AG04449 (cell line): Measurements from ENCODE around the gene SLTM.
"Not testable (repeated sequence)": the region's sequence is repeated elsewhere in the genome, so short reads cannot be mapped to it uniquely, and the experiment has no call there.

Experiments used
- CTCF ChIA-PET: fragments of 350-600 bp; formaldehyde crosslinking; extraction: SDS; loops from one replicate; lab custom pipeline; 2021; ENCODE audit warnings: antibody characterized with exemption; lab: Yijun Ruan, JAX
- POLR2A ChIA-PET: fragments of 400-600, 350-600 bp; formaldehyde crosslinking; extraction: SDS; loops from one replicate; lab custom pipeline; 2020; ENCODE audit warnings: antibody characterized with exemption, inconsistent platforms; lab: Yijun Ruan, JAX
- DNase-seq: peaks from one replicate; pipeline ENCODE4 v3.0.0-alpha.2; 2010; ENCODE audit warnings: low read depth, low spot score
- H3K4me3 ChIP-seq: 2 replicates; pipeline ENCODE4 v1.5.1; 2011; ENCODE audit warnings: low read depth, mild to moderate bottlenecking, control low read depth, low read length
- TF ChIP-seq, protein P1 (sequence below): IDR thresholded peaks from one replicate; pipeline ENCODE4 v1.5.1; 2011; ENCODE audit warnings: mild to moderate bottlenecking, moderate library complexity, low read length, control low read depth, inconsistent platforms; ENCODE audit not compliant: insufficient read depth; ENCODE audit errors: missing control alignments

The SLTM gene

DNA sequence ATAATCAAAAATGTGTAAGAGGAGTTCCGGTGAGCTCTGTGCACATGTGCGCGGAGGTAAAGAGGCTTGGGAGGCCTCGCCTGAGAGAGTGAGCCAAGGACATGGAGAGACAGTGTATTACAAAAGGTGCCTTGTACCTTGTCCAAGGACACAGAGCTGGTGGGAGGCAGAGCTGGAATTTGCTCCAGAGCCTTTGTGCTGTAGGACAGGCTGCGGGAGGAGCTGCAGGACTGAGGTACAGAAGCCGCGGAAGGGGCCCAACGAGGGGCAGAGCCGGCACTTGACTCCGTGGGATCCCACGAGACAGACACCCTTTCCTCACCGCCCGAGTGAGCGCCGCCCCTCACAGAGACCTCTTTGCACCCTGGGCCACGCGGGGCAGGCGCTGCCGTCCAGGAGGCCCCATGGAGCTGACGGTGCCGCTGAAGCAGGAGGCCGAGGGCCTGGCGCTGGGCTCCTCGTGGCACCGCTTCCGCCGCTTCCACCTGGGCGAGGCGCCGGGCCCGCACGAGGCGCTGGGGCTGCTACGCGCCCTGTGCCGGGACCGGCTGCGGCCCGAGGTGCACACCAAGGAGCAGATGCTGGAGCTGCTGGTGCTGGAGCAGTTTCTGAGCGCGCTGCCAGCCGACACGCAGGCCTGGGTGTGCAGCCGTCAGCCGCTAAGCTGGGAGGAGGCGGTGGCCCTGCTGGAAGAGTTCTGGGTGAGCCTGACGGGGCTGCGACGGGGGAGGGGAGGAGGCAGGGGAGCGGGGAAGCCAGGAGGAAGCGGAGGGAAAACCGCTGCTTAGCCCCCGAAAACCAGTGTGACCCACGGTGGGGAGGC, 68.7 kb downstream of the SLTM start:
- no peak for DNase-seq
- POLR2A ChIA-PET: no interaction called here
- TF ChIP-seq, protein P1, sequence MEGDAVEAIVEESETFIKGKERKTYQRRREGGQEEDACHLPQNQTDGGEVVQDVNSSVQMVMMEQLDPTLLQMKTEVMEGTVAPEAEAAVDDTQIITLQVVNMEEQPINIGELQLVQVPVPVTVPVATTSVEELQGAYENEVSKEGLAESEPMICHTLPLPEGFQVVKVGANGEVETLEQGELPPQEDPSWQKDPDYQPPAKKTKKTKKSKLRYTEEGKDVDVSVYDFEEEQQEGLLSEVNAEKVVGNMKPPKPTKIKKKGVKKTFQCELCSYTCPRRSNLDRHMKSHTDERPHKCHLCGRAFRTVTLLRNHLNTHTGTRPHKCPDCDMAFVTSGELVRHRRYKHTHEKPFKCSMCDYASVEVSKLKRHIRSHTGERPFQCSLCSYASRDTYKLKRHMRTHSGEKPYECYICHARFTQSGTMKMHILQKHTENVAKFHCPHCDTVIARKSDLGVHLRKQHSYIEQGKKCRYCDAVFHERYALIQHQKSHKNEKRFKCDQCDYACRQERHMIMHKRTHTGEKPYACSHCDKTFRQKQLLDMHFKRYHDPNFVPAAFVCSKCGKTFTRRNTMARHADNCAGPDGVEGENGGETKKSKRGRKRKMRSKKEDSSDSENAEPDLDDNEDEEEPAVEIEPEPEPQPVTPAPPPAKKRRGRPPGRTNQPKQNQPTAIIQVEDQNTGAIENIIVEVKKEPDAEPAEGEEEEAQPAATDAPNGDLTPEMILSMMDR: no peak
- no peak overlapping the region for H3K4me3 ChIP-seq
- CTCF ChIA-PET: no interaction called here

DNA sequence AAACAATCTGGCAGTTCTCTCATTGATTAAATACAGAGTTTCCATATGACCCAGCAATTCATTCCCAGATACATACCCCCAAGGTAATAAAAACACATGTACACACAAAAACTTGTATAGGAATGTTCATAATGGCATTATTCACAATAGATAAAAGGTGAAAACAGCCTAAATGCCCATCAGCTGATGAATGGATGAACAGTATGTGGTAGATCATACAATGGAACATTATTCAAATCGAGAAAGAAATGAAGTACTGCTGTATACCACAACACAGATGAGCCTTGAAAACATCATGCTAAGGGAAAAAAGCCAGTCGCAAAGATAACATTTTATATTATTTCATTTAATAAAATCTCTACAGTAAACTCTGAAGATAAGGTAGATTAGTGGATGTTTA, 71.2 kb downstream of the SLTM start:
- no peak overlapping the region for H3K4me3 ChIP-seq
- TF ChIP-seq, protein P1: no peak
- no peak for DNase-seq
- POLR2A ChIA-PET: no interaction called here
- CTCF ChIA-PET: interaction anchor here (1.2 kb wide), 1 partner anchor 10 kb away, joined by 4 read pairs; no protein-coding TSS in a partner anchor

GRCh38 chr15:58856621-58857020, 76.9 kb downstream of the SLTM start:
- DNase-seq, CTCF ChIA-PET, POLR2A ChIA-PET: not testable (repeated sequence)

GRCh38 chr15:58856086-58856485, 77.4 kb downstream of the SLTM start:
- DNase-seq: peak; percentile 83
- H3K4me3 ChIP-seq: no peak overlapping the region
- ChIA-PET CTCF (no interaction called here), POLR2A (no interaction called here)
- TF ChIP-seq, protein P1: no peak

More at GRCh38 chr15:58856621-58857020, 76.9 kb downstream of the SLTM start:
- H3K4me3 ChIP-seq: not testable (repeated sequence)

GRCh38 chr15:58854593-58854992, 78.9 kb downstream of the SLTM start:
- ChIA-PET CTCF (interaction anchor here (0.9 to 1.1 kb wide), 2 partner anchors 15 to 19 kb away, joined by 3 read pairs; no protein-coding TSS in a partner anchor), POLR2A (no interaction called here)
- H3K4me3 ChIP-seq: no peak overlapping the region
- no peak for DNase-seq
- TF ChIP-seq, protein P1: no peak

GRCh38 chr15:58852347-58852746, 81.1 kb downstream of the SLTM start:
- no peak for DNase-seq
- TF ChIP-seq, protein P1: no peak
- ChIA-PET POLR2A (no interaction called here), CTCF (interaction anchor here (0.7 to 1.0 kb wide), 2 partner anchors 10 to 13 kb away, joined by 4 read pairs; no protein-coding TSS in a partner anchor)
- H3K4me3 ChIP-seq: no peak overlapping the region

DNA sequence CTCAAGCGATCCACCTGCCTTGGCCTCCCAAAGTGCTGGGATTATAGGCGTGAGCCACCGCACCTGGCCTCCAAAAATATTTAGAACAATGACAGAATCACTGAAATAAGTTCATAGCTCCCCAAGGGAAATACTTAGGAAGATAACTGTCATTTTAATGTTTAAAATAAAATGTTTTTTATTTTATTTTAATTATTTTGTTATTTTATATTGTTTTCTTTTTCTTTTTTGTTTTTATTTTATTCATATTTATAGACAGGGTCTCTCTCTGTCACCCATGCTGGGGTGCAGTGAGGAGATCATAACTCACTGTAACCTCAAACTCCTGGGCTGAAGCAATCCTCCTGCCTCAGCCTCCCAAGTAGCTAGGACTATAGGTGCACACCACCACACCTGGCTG, 82.3 kb downstream of the SLTM start:
- POLR2A ChIA-PET, H3K4me3 ChIP-seq, DNase-seq: not testable (repeated sequence)
- CTCF ChIA-PET: interaction anchor here (0.6 to 1.6 kb wide), 4 partner anchors 12 to 678 kb away, joined by 3 to 5 read pairs (median 4); no protein-coding TSS in a partner anchor
